Activated CD4-positive, alpha-beta T cell treated with anti-CD3 and anti-CD28 coated beads for 36 hours (primary cell): ENCODE results near the gene FAM72B. TPM values are rescaled to one million over a fixed set of nuclear protein-coding genes. Genes with fewer than 3 reads are reported as not detected.
"Not testable (repeated sequence)": the region's sequence is repeated elsewhere in the genome, so short reads cannot be mapped to it uniquely, and the experiment has no call there.

Source experiments
- ATAC-seq: fragments of 200-7000 bp; cut with Tn5 transposase; one replicate; pipeline ENCODE4 v1.10.0; 2021; ENCODE audit warnings: mild to moderate bottlenecking, moderate library complexity
- CTCF ChIA-PET: fragments of 350-600 bp; sonication (Branson Sonifier 250); formaldehyde crosslinking; loops from one replicate; lab custom pipeline; 2021; ENCODE audit warnings: antibody characterized with exemption; lab: Charles Lee
- POLR2A ChIA-PET: fragments of 350-600 bp; sonication (Branson Sonifier 250); formaldehyde crosslinking; loops from one replicate; lab custom pipeline; 2021; ENCODE audit warnings: antibody characterized with exemption, inconsistent platforms; lab: Charles Lee
- DNase-seq: peaks from one replicate; pipeline ENCODE4 v3.0.0-alpha.2; 2020
- H3K27ac Mint-ChIP-seq: one replicate; pipeline ENCODE4 v1.8.0; 2021; ENCODE audit warnings: mixed read lengths
- H3K27me3 Mint-ChIP-seq: one replicate; pipeline ENCODE4 v1.8.0; 2021; ENCODE audit warnings: mixed read lengths
- H3K36me3 Mint-ChIP-seq: one replicate; pipeline ENCODE4 v1.8.0; 2021; ENCODE audit warnings: low read depth, mixed read lengths
- H3K4me1 Mint-ChIP-seq: one replicate; pipeline ENCODE4 v1.8.0; 2021; ENCODE audit warnings: mixed read lengths
- H3K4me3 Mint-ChIP-seq: one replicate; pipeline ENCODE4 v1.8.0; 2021; ENCODE audit warnings: mild to moderate bottlenecking, moderate library complexity, mixed read lengths
- H3K9me3 Mint-ChIP-seq: one replicate; pipeline ENCODE4 v1.8.0; 2021; ENCODE audit warnings: low read depth, mixed read lengths
- intact Hi-C, 2 experiments: fragments of 100-400 bp; cut with DNase I in 1 of 2; cut with micrococcal nuclease in 1 of 2; formaldehyde crosslinking; loops; one replicate each; pipeline versions ENCODE4 v1.14.2 to v1.15.1; 2022 to 2024; cut with DNase I, micrococcal nuclease
- total RNA-seq, 2 experiments: library from RNA; stranded (reverse); gene quantifications; one replicate each; pipeline ENCODE4 v1.2.3, GENCODE V29; 2021

FAM72B gene
- total RNA-seq, 2 experiments from 2014 or later, result 37.1 to 43.1 TPM

DNA sequence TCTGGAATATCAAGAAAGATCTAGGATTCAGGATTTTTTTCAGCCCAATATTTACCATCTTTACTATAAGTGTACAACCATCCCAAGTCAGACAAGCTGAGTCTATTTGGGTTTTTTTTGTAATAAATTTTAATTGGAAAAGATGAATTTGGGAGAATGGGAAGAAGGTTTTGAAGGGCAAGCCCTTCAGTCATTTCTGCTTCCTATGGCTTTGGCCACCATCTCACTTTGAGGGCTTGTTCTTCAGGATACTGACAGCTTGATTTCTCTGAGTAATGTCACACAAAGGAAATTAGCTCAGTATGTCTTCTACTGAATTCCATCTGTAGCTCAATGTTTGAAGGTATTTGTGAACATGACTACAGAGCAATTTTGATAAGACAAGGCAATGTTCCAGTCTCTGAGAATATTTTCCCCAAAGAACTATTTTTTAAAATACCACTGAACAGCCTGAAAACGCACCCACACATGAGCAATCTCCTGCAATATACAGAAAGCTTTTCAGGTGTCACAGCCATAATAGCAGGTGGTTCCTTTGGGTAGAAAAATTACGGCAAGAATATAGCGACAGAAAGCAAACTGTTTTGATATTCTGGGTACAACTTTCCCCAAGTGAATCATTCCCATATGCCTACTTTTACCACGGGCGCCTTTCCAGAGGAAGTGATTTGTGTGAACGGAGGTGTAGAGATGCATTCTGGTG is 22.8 kb downstream of the FAM72B start:
- ATAC-seq, POLR2A ChIA-PET, intact Hi-C loops, H3K27me3 Mint-ChIP-seq, CTCF ChIA-PET, DNase-seq, H3K4me3 Mint-ChIP-seq, H3K36me3 Mint-ChIP-seq, H3K9me3 Mint-ChIP-seq, H3K4me1 Mint-ChIP-seq, H3K27ac Mint-ChIP-seq: not testable (repeated sequence)

DNA sequence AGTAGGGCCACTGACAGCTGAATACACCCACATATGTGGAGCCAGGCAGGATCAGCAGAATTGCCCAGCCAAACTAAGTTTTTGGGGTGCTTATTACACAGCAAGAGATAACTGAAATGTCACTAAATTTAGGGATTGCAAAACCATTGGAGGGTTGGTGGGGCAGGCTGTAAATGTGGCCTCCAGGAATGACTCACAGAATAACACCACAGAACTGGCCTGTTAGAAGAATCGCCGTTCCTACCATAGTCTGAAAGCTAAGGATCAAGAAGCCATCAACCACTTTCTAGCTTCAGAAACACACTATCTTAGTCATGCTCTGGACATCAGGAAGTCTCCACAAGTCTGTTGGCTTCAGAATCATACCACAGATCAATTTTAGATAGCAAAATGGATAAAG is 24.0 kb downstream of the FAM72B start:
- POLR2A ChIA-PET, H3K4me1 Mint-ChIP-seq, H3K9me3 Mint-ChIP-seq, H3K4me3 Mint-ChIP-seq, intact Hi-C loops, H3K27ac Mint-ChIP-seq, DNase-seq, CTCF ChIA-PET, ATAC-seq, H3K27me3 Mint-ChIP-seq, H3K36me3 Mint-ChIP-seq: not testable (repeated sequence)

DNA sequence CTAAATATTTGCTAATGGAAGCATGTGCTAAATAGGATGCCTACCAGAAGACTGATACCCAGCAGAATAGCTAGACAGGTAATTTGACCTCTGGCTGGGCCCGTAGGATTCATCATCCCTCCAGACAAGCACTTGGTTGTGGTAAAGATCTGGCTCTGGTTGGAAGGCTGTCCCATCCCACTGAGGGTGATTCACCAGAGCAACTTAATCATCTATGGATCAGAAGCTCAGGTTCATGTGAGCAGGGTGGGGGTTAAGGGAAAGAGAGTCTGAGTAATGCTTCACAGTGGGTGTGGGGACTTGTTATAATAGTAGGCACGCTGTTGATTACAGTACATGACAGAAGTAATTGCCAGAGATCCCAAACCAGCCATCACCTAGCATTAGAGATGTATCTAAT is 26.5 kb downstream of the FAM72B start:
- ATAC-seq, result peak; percentile 65
- DNase-seq, CTCF ChIA-PET, H3K27me3 Mint-ChIP-seq, H3K4me3 Mint-ChIP-seq, H3K27ac Mint-ChIP-seq, POLR2A ChIA-PET, H3K36me3 Mint-ChIP-seq, H3K9me3 Mint-ChIP-seq, intact Hi-C loops, H3K4me1 Mint-ChIP-seq: not testable (repeated sequence)

DNA sequence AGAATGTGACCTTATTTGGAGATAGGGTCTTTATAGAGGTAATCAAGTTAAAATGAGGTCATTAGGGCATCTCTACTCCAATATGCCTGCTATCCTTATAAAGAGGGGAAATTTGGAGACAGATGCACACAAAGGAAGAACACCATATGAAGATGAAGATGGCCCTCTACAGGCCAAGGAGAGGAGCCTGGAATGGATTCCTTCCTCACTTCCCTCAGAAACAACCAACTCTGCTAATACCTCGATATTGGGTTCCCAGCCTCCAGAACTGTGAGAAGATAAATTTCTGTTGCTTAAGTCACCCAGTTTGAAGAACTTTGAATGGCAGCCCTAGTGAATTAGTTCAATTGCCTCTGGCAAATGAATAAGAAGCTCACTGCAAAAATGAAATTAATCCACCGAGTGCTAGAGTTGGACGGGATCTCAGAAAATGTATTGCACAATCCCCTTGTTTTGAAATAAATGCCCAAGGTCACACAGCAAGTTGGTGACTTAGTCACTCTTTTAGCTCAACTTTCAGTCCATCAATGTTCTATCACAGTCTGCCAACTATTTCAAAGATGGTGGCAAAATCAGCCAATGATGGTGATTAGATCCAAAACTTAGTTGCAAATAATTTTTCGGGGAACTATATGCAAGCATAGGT is 27.1 kb downstream of the FAM72B start:
- H3K27ac Mint-ChIP-seq, H3K27me3 Mint-ChIP-seq, H3K36me3 Mint-ChIP-seq, H3K9me3 Mint-ChIP-seq, H3K4me1 Mint-ChIP-seq, POLR2A ChIA-PET, intact Hi-C loops, H3K4me3 Mint-ChIP-seq, ATAC-seq, CTCF ChIA-PET, DNase-seq: not testable (repeated sequence)

DNA sequence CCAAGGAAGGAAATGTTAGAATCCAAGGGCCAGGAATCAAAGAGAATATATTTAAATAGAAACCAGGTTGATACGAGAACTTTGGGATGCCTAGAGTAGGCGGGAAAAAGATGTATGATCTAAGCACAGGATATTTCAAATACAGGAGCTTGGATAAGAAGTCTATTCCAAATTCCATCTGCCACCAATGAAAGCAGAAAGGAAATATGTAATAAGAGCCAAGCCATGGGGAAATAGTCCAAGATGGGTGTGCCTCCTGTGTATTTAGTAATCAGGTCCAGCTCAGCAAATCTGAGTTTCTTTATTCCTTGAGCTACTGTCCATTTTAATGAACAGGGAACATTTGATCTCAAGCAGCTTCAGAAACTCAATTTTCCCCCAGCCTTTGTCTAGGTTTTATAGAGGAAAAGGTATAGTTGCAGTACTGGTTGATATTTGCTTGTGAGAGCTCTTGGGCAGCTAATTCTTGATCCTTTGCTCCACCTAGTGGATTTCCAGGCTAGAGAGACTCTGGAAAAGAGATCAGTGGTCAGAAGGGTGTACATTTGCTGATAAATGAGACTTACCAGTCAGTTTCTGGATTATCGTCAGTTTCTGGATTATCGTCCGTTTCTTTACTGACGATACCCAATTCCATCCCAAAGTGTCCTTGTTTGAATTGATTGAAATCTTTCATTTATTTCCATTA is 28.3 kb downstream of the FAM72B start:
- DNase-seq, H3K36me3 Mint-ChIP-seq, CTCF ChIA-PET, intact Hi-C loops, H3K4me3 Mint-ChIP-seq, H3K9me3 Mint-ChIP-seq, H3K27ac Mint-ChIP-seq, H3K27me3 Mint-ChIP-seq, ATAC-seq, H3K4me1 Mint-ChIP-seq, POLR2A ChIA-PET: not testable (repeated sequence)

DNA sequence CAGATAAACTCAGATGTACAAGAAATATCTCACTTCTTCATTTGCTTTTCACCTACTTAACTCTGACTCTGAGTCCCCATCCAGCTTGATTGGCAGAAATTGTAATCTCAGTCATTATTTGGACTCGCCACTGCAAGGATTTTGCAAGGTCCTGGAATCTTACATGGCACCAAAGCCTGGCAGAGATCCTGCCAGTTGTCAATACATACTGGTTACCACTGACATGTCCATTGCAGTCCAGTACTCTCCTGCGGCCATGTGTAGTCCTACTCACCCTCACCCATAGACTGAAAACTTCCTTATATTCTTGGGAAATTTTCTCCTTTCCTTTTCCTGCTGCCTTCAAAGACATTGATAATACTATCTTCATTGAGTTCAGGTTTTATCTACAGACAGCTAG is 29.3 kb downstream of the FAM72B start:
- DNase-seq, H3K4me1 Mint-ChIP-seq, H3K9me3 Mint-ChIP-seq, ATAC-seq, H3K36me3 Mint-ChIP-seq, CTCF ChIA-PET, POLR2A ChIA-PET, intact Hi-C loops, H3K27me3 Mint-ChIP-seq, H3K4me3 Mint-ChIP-seq, H3K27ac Mint-ChIP-seq: not testable (repeated sequence)

DNA sequence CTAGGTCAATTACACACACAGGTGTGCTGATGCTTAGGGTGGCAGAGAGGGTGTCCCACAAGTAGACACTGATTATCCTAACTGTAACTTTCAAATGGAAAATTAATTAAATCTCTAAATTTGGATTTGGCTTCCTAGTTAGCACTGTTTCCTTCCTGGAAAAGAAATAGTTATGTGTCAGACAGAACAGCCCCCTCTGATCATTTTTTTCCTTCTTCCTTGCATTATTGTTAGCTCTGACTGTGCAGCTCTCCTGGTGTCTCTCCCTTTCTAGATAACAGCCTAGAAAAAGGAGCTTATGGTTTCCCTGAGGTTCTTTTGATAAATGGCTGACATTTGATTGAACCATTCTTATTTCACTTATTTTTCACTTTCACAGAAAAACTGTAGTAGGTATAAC is 31.4 kb downstream of the FAM72B start:
- H3K27ac Mint-ChIP-seq, POLR2A ChIA-PET, ATAC-seq, H3K27me3 Mint-ChIP-seq, DNase-seq, H3K36me3 Mint-ChIP-seq, H3K4me1 Mint-ChIP-seq, H3K4me3 Mint-ChIP-seq, intact Hi-C loops, H3K9me3 Mint-ChIP-seq, CTCF ChIA-PET: not testable (repeated sequence)

DNA sequence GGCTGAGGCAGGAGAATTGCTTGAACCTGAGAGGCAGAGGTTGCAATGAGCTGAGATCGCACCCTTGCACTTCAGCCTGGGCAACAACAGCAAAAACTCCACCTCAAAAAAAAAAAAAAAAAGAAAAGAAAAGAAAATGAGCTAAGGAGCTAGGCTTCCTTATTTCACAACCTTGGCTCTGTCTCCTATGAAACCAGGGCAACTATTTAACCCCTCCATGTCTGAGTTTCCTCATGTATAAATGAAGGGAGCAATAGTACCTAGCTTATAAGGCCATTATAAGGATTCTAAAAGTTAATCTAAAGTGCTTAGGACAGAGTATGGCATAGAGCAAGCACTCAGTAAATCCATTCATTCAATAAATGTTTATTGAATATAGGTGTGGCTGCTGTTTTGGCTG is 32.8 kb downstream of the FAM72B start:
- H3K4me1 Mint-ChIP-seq, DNase-seq, H3K4me3 Mint-ChIP-seq, H3K9me3 Mint-ChIP-seq, H3K36me3 Mint-ChIP-seq, POLR2A ChIA-PET, H3K27ac Mint-ChIP-seq, intact Hi-C loops, ATAC-seq, CTCF ChIA-PET, H3K27me3 Mint-ChIP-seq: not testable (repeated sequence)

DNA sequence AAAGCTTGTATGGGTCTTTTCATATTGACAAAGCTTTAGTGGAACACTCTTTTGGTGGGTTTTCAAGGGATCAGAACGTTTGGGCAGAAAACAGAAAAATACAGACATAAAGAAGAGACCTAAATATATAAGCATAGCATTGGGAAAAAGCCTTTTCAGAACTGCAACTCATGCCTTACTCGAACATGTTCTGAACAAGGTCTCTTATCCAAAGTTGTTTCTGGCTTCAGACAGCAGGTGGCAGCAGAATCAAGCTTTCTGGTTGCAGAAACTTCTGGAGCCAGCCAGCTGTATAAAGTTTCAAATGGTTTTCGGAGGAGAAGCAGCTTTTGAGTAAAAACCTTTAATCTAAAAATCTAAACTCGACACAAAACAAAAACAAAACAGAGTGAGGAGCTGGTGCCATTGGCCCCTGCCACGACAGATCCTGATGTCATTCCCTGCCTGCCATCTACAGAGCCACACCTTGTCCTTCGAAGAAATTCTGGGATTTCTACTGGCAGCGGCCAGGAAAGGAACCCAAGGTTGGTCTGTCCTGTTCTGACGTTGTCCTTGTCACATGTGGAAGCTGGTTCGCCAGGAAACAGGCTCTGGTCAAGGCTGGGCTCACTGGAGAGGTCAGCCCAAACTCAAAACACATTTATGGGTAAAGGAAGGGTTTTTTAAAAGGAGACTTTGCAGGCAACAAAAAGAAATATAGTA is 35.5 kb downstream of the FAM72B start:
- ATAC-seq, result peak; percentile 42
- H3K27me3 Mint-ChIP-seq, intact Hi-C loops, H3K36me3 Mint-ChIP-seq, H3K4me1 Mint-ChIP-seq, DNase-seq, POLR2A ChIA-PET, CTCF ChIA-PET, H3K4me3 Mint-ChIP-seq, H3K9me3 Mint-ChIP-seq, H3K27ac Mint-ChIP-seq: not testable (repeated sequence)

DNA sequence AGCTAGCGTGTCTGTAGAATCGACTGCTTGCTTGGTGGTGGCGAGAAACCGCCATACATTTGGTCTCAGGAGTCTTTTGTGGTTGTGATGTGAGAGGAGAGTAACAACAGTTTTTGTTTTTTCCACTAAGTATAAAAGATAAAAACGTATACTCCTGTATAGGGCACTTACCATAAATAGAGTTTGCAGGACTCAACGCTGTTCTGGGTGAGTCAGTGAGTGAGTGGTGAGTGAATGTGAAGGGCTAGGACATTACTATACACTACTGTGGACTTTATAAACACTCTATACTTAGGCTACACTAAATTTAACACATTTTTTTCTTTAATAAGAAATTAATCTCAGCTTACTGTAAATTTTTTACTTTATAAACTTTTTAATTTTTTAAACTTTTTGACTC is 43.7 kb downstream of the FAM72B start:
- DNase-seq, H3K27me3 Mint-ChIP-seq, H3K4me3 Mint-ChIP-seq, ATAC-seq, H3K36me3 Mint-ChIP-seq, POLR2A ChIA-PET, H3K4me1 Mint-ChIP-seq, intact Hi-C loops, H3K27ac Mint-ChIP-seq, H3K9me3 Mint-ChIP-seq, CTCF ChIA-PET: not testable (repeated sequence)

DNA sequence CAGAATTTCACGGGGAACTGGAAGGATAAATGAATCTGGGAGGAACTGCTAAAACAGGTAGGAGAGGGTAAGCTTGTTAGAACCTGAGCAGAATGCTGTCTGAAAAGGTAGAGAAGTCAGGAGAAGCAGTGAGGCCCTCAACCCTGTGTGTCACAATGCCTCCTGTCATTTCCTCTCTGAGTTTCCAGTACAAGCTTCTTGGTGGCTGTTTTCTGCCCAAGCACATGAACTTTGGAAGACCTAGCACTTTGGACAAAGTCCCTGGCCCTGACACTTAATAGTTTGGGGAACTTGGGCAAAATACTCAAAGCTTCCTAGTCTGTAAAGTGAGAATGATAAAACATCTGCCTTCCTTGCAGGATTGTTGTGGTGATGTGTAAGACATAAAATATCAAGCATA is 52.6 kb downstream of the FAM72B start:
- intact Hi-C loops, H3K27me3 Mint-ChIP-seq, H3K27ac Mint-ChIP-seq, H3K4me1 Mint-ChIP-seq, ATAC-seq, H3K9me3 Mint-ChIP-seq, POLR2A ChIA-PET, CTCF ChIA-PET, DNase-seq, H3K4me3 Mint-ChIP-seq, H3K36me3 Mint-ChIP-seq: not testable (repeated sequence)
